Activated CD4-positive, alpha-beta memory T cell treated with anti-CD3 and anti-CD28 coated beads, Interleukin-2, amount 10 ng/mL, durations not matched to agents 7 days and 5 days (primary cell): Measurements from ENCODE around the gene CENPL. TPM values are rescaled to one million over a fixed set of nuclear protein-coding genes. Genes with fewer than 3 reads are reported as not detected.
A peak's percentile ranks its signal among the peaks of the same experiment; 100 is the strongest.
"Not testable (repeated sequence)": the region's sequence is repeated elsewhere in the genome, so short reads cannot be mapped to it uniquely, and the experiment has no call there.

ENCODE experiments used
- CTCF ChIA-PET: fragments of 350-600 bp; sonication (Branson Sonifier 250); formaldehyde crosslinking; loops from one replicate; lab custom pipeline; 2021; ENCODE audit warnings: antibody characterized with exemption, inconsistent platforms; lab: Charles Lee
- POLR2A ChIA-PET: fragments of 350-600 bp; sonication (Branson Sonifier 250); formaldehyde crosslinking; loops from one replicate; lab custom pipeline; 2021; ENCODE audit warnings: antibody characterized with exemption; lab: Charles Lee
- DNase-seq: peaks from one replicate; pipeline ENCODE4 v3.0.0-alpha.2; 2020
- H3K27ac Mint-ChIP-seq: one replicate; pipeline ENCODE4 v1.8.0; 2021; ENCODE audit warnings: mild to moderate bottlenecking, mixed read lengths
- H3K27me3 Mint-ChIP-seq: one replicate; pipeline ENCODE4 v1.8.0; 2021; ENCODE audit warnings: mixed read lengths
- H3K36me3 Mint-ChIP-seq: one replicate; pipeline ENCODE4 v1.8.0; 2021; ENCODE audit warnings: low read depth, mixed read lengths
- H3K4me1 Mint-ChIP-seq: one replicate; pipeline ENCODE4 v1.8.0; 2021; ENCODE audit warnings: mixed read lengths
- H3K4me3 Mint-ChIP-seq: one replicate; pipeline ENCODE4 v1.8.0; 2021; ENCODE audit warnings: mild to moderate bottlenecking, mixed read lengths
- H3K9me3 Mint-ChIP-seq: one replicate; pipeline ENCODE4 v1.8.0; 2021; ENCODE audit warnings: mixed read lengths
- total RNA-seq, 2 experiments: library from RNA; stranded (reverse); gene quantifications; one replicate each; pipeline ENCODE4 v1.2.3, GENCODE V29; 2021

Gene CENPL
- total RNA-seq, 2 experiments from 2014 or later: 28.2 to 29.4 TPM

DNA sequence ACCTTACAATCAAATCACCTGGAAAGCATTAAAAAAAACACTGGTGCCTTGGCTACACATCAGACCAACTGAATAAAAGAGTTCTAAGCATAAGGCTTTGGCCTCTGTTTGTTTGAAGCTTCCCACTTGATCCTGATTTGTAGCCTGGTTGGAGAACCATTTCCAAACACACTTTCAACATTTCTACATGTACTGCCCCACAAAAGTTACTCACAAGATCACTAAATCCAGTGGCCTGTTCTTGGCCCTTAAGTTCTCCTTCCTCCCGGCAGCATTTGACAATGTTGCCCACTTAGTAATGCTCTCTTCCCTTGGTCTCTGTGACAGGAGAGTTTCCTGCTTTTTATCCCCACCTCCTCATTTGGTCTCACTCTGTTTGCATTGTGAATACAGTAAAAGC is 31.3 kb upstream of the CENPL start:
- ChIA-PET POLR2A (interaction anchor here (1.5 to 2.4 kb wide), 2 partner anchors 12 to 19 kb away, joined by 5 to 7 read pairs; partner anchors contain the start of genes GAS5 and ZBTB37), CTCF (no interaction called here)
- H3K27ac Mint-ChIP-seq: peak overlapping the region; percentile 10
- no peaks in the 10 kb centered on the region for H3K9me3 Mint-ChIP-seq
- no peak overlapping the region for H3K4me3 Mint-ChIP-seq
- no peak for DNase-seq
- H3K27me3 Mint-ChIP-seq: no peaks in the 10 kb centered on the region
- peaks cover 58% of the 10 kb centered on the region for H3K36me3 Mint-ChIP-seq
- H3K4me1 Mint-ChIP-seq: no peaks in the 10 kb centered on the region

- H3K36me3 Mint-ChIP-seq: peaks cover 54% of the 10 kb centered on the region
- no peaks in the 10 kb centered on the region for H3K9me3 Mint-ChIP-seq
Observed at GRCh38 chr1:173853074-173853473, 28.4 kb upstream of the CENPL start.

DNA sequence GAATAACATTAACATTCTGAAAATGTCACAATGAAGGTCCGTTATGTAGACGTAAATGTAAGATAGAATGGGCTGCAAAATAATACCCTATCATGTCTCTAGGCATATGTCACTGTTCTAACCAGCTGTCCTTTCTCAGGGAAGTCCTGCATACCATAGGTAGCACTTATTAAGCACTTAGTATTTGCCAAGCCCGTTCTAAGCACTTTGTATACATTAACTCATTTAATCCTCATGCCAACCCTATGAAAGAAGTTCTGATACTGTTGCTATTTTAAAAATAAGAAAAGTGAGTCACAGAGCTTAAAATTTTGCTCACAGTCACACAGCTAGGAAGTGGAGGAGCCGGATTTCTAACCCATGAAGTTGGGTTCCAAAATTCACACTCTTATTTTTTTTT is 27.4 kb upstream of the CENPL start:
- CTCF ChIA-PET: interaction anchor here (1.3 kb wide), 1 partner anchor 422 kb away, joined by 3 read pairs; no protein-coding TSS in a partner anchor
- no peak for DNase-seq
- Mint-ChIP-seq H3K9me3 (no peaks in the 10 kb centered on the region), H3K4me1 (no peaks in the 10 kb centered on the region), H3K4me3 (no peak overlapping the region), H3K36me3 (peaks cover 52% of the 10 kb centered on the region), H3K27me3 (no peaks in the 10 kb centered on the region), H3K27ac (no peak overlapping the region)
- POLR2A ChIA-PET: interaction anchor here (0.6 to 2.6 kb wide), 5 partner anchors 9 to 834 kb away, joined by 3 to 20 read pairs (median 8); partner anchors contain the start of genes GAS5 and ZBTB37

More at GRCh38 chr1:173853074-173853473, 28.4 kb upstream of the CENPL start:
- ChIA-PET CTCF (no interaction called here), POLR2A (interaction anchor here (0.6 to 2.6 kb wide), 3 partner anchors 16 to 833 kb away, joined by 3 to 20 read pairs (median 4); partner anchors contain the start of genes GAS5 and ZBTB37)
- Mint-ChIP-seq H3K4me3 (no peak overlapping the region), H3K27ac (no peak overlapping the region), H3K27me3 (no peaks in the 10 kb centered on the region), H3K4me1 (no peaks in the 10 kb centered on the region)
- DNase-seq: no peak

DNA sequence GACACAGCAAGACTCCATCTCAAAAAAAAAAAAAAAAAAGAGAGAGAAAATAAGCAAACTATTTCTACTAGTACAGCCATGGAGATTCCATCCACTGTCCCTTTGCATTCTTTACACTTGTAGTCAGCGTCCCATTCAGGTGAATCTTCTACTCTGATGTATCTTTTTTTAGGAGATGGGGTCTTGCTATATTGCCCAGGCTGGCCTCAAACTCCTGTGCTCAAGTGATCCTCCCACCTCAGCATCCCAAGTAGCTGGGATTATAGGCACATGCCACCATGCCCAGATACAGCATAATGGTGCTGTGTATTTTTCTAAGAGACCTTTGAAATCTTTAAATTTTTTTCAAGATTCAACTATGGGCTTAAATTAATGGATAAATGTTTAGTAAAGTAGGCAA is 8.1 kb upstream of the CENPL start:
- no peaks in the 10 kb centered on the region for H3K9me3 Mint-ChIP-seq
- H3K4me1 Mint-ChIP-seq: peaks cover 8% of the 10 kb centered on the region
- H3K27me3 Mint-ChIP-seq: no peaks in the 10 kb centered on the region
- H3K36me3 Mint-ChIP-seq: peaks cover 38% of the 10 kb centered on the region
- POLR2A ChIA-PET: no interaction called here
- H3K27ac Mint-ChIP-seq: no peak overlapping the region
- no peak for DNase-seq
- no peak overlapping the region for H3K4me3 Mint-ChIP-seq
- CTCF ChIA-PET: no interaction called here

DNA sequence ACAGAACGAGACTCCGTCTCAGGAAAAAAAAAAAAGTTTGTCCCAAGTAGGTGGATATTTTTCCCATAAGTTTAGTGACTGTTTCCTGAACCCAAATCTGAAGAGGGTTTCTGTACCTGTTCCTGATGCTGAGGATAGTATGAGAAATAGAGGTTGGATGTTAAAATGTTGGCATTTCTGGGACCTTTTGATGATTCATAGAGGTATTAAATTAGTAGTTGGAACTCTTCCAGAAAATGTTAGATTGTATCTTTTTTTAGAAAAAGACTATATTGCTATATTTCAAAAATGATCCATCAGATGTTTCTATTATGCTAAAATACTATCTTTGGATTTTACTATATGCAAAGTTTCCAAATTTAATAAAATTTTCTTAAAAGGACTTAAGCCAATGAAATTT is 2.9 kb upstream of the CENPL start:
- CTCF ChIA-PET: interaction anchor here (1.5 to 5.6 kb wide), 2 partner anchors 8 to 397 kb away, joined by 4 to 62 read pairs; no protein-coding TSS in a partner anchor
- H3K27ac Mint-ChIP-seq: no peak overlapping the region
- H3K4me1 Mint-ChIP-seq: peaks cover 37% of the 10 kb centered on the region
- DNase-seq: no peak
- POLR2A ChIA-PET: no interaction called here
- H3K36me3 Mint-ChIP-seq: peaks cover 44% of the 10 kb centered on the region
- no peaks in the 10 kb centered on the region for H3K27me3 Mint-ChIP-seq
- H3K4me3 Mint-ChIP-seq: no peak overlapping the region
- H3K9me3 Mint-ChIP-seq: no peaks in the 10 kb centered on the region

GRCh38 chr1:173823781-173824314 is 835 bp downstream of the CENPL start:
- no peak for DNase-seq
- H3K9me3 Mint-ChIP-seq: no peaks in the 10 kb centered on the region
- H3K4me3 Mint-ChIP-seq: peak overlapping the region; percentile 85
- H3K27ac Mint-ChIP-seq: peak overlapping the region; percentile 95
- peaks cover 58% of the 10 kb centered on the region for H3K4me1 Mint-ChIP-seq
- H3K27me3 Mint-ChIP-seq: no peaks in the 10 kb centered on the region
- H3K36me3 Mint-ChIP-seq: peaks cover 52% of the 10 kb centered on the region
- POLR2A ChIA-PET: interaction anchor here (0.7 to 5.2 kb wide), 31 partner anchors 9 to 1199 kb away, joined by 3 to 139 read pairs (median 4); partner anchors contain the start of genes CACYBP, GAS5, KLHL20 and MRPS14
- CTCF ChIA-PET: interaction anchor here (0.7 to 5.6 kb wide), 6 partner anchors 30 to 394 kb away, joined by 3 to 62 read pairs (median 3); partner anchors contain the start of gene ZBTB37

DNA sequence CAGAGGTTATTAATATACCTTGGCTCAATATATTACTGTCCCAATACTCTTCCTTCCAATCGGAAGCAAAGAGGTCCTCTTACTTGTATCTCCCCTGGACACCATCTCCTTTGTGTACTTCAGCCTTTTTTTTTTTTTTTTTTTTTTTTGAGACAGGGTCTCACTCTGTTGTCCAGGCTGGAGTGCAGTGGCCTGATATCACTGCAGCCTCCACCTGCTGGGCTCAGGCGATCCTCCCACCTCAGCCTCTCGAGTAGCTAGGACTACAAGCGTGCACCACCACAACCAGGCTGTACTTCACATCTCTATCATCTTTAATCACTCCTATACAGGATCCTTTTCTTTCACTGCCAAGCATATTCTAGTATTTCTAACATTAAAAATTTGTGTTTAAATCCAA is 3.0 kb downstream of the CENPL start:
- no peak for DNase-seq
- no peaks in the 10 kb centered on the region for H3K27me3 Mint-ChIP-seq
- no peak overlapping the region for H3K4me3 Mint-ChIP-seq
- no peaks in the 10 kb centered on the region for H3K9me3 Mint-ChIP-seq
- CTCF ChIA-PET: no interaction called here
- H3K4me1 Mint-ChIP-seq: peaks cover 50% of the 10 kb centered on the region
- H3K27ac Mint-ChIP-seq: no peak overlapping the region
- peaks cover 59% of the 10 kb centered on the region for H3K36me3 Mint-ChIP-seq
- POLR2A ChIA-PET: interaction anchor here (1.0 kb wide), 1 partner anchor 35 kb away, joined by 3 read pairs; no protein-coding TSS in a partner anchor

- peaks cover 63% of the 10 kb centered on the region for H3K4me1 Mint-ChIP-seq
- no peaks in the 10 kb centered on the region for H3K27me3 Mint-ChIP-seq
- ChIA-PET POLR2A (interaction anchor here (1.2 kb wide), 1 partner anchor 48 kb away, joined by 3 read pairs; no protein-coding TSS in a partner anchor), CTCF (interaction anchor here (0.6 kb wide), 1 partner anchor 13 kb away, joined by 3 read pairs; no protein-coding TSS in a partner anchor)
- H3K36me3 Mint-ChIP-seq: peaks cover 80% of the 10 kb centered on the region
- no peak for DNase-seq
- H3K9me3 Mint-ChIP-seq: peaks cover 9% of the 10 kb centered on the region
- no peak overlapping the region for H3K4me3 Mint-ChIP-seq
- no peak overlapping the region for H3K27ac Mint-ChIP-seq
Observed at GRCh38 chr1:173818459-173818858, 6.2 kb downstream of the CENPL start.

DNA sequence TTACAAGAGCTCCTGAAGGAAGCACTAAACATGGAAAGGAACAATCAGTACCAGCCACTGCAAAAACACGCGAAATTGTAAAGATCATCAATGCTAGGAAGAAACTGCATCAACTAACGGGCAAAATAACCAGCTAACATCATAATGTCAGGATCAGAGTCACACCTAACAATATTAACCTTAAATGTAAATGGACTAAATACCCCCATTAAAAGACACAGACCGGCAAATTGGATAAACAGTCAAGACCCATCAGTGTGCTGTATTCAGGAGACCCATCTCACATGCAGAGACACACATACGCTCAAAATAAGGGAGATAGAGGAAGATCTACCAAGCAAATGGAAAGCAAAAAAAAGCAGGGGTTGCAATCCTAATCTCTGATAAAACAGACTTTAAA is 11.0 kb downstream of the CENPL start:
- H3K9me3 Mint-ChIP-seq, H3K27me3 Mint-ChIP-seq, H3K4me3 Mint-ChIP-seq, CTCF ChIA-PET, DNase-seq, POLR2A ChIA-PET, H3K27ac Mint-ChIP-seq: not testable (repeated sequence)
- H3K4me1 Mint-ChIP-seq: peaks cover 50% of the 10 kb centered on the region
- H3K36me3 Mint-ChIP-seq: peaks cover 91% of the 10 kb centered on the region

GRCh38 chr1:173802961-173803360 is 21.7 kb downstream of the CENPL start:
- DNase-seq: no peak
- H3K27ac Mint-ChIP-seq: no peak overlapping the region
- H3K9me3 Mint-ChIP-seq: no peaks in the 10 kb centered on the region
- CTCF ChIA-PET: no interaction called here
- H3K4me1 Mint-ChIP-seq: no peaks in the 10 kb centered on the region
- H3K27me3 Mint-ChIP-seq: no peaks in the 10 kb centered on the region
- POLR2A ChIA-PET: no interaction called here
- H3K4me3 Mint-ChIP-seq: no peak overlapping the region
- H3K36me3 Mint-ChIP-seq: peaks cover 54% of the 10 kb centered on the region

DNA sequence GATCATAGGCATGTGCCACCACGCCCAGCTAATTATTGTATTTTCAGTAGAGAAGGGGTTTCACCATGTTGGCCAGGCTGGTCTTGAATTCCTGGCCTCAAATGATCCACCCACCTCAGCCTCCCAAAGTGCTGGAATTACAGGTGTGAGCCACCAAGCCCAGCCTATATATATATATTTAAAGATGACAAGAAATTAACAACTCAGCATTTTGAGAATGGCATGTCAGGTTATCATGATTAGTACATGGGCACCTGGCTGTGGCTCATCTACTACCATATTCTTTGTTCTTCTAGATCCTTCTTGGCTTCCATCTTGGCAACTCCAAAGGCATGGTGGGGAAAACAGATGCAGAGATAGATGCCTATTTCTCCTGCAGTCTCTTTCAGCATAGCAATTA is 24.7 kb downstream of the CENPL start:
- DNase-seq, POLR2A ChIA-PET, H3K27me3 Mint-ChIP-seq, CTCF ChIA-PET, H3K27ac Mint-ChIP-seq, H3K9me3 Mint-ChIP-seq, H3K4me1 Mint-ChIP-seq, H3K4me3 Mint-ChIP-seq: not testable (repeated sequence)
- peaks cover 48% of the 10 kb centered on the region for H3K36me3 Mint-ChIP-seq

- H3K4me3 Mint-ChIP-seq: no peak overlapping the region
- H3K4me1 Mint-ChIP-seq: no peaks in the 10 kb centered on the region
- peaks cover 39% of the 10 kb centered on the region for H3K36me3 Mint-ChIP-seq
- CTCF ChIA-PET: interaction anchor here (0.5 kb wide), 1 partner anchor 1646 kb away, joined by 3 read pairs; no protein-coding TSS in a partner anchor
- H3K27me3 Mint-ChIP-seq: no peaks in the 10 kb centered on the region
- no peak for DNase-seq
- POLR2A ChIA-PET: interaction anchor here (0.6 to 0.9 kb wide), 2 partner anchors 25 to 1439 kb away, joined by 3 read pairs; no protein-coding TSS in a partner anchor
- no peak overlapping the region for H3K27ac Mint-ChIP-seq
- H3K9me3 Mint-ChIP-seq: no peaks in the 10 kb centered on the region
Observed at GRCh38 chr1:173798078-173798477, 26.6 kb downstream of the CENPL start.

DNA sequence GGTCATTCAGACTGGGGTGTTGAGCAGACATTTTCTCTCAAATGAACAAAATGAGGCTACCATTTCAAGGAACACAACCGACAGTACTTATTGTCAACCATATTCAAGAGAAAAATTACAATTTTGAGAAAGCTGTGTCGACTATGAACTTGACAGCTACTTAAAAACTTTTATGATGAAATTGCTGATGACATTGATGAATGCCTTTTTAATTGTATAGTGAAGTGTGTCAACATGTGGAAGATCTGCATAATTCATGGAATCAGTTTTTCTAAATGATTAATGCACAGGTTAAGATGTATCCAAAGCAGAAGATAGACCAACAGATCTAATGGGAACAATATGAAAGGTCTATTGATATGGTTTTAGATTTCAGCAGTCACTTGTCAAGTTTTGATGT is 34.8 kb downstream of the CENPL start:
- Mint-ChIP-seq H3K9me3 (no peaks in the 10 kb centered on the region), H3K27ac (no peak overlapping the region), H3K27me3 (no peaks in the 10 kb centered on the region), H3K4me1 (no peaks in the 10 kb centered on the region), H3K4me3 (no peak overlapping the region), H3K36me3 (peaks cover 29% of the 10 kb centered on the region)
- ChIA-PET POLR2A (no interaction called here), CTCF (interaction anchor here (0.9 kb wide), 1 partner anchor 359 kb away, joined by 3 read pairs; no protein-coding TSS in a partner anchor)
- DNase-seq: no peak
